Measurements from ENCODE around the gene SLC16A12. TPM values are rescaled to one million over a fixed set of nuclear protein-coding genes. Genes with fewer than 3 reads are reported as not detected.

Gene SLC16A12
- total and polyA plus RNA-seq, 4 donors = 0.03 to 10.7 (median 0.94) TPM

GRCh38 chr10:89505640-89506275 lies 29.6 kb downstream of the SLC16A12 start:
- H3K27me3 ChIP-seq (ENCODE audit: control insufficient read depth in 4 of 4, insufficient read depth in 4 of 4, low read length in 3 of 4) = no peaks in the 10 kb centered on the region
- 89% methylated on average over 13 of the region's 13 CpGs for WGBS
- H3K36me3 ChIP-seq (ENCODE audit: control insufficient read depth in 4 of 4, insufficient read depth in 3 of 4, low read depth in 1 of 4, low read length in 3 of 4) = no peaks in the 10 kb centered on the region
- TF ChIP-seq REST (IDR thresholded peaks at IDR 0.05) = no peak
- no peak for TF ChIP-seq GABPA (IDR thresholded peaks at IDR 0.05 in 1 of 2, conservative IDR thresholded peaks at IDR 0.05 in 1 of 2)
- TF ChIP-seq HNF4A (conservative IDR thresholded peaks at IDR 0.05) = no peak
- no peak for TF ChIP-seq CTCF (IDR thresholded peaks at IDR 0.05; ENCODE audit: low read depth, low read length, missing input control)
- TF ChIP-seq SP1 (IDR thresholded peaks at IDR 0.05) = no peak
- no peak for TF ChIP-seq HNF4G (IDR thresholded peaks at IDR 0.05)
- TF ChIP-seq RXRA (IDR thresholded peaks at IDR 0.05) = no peak
- TF ChIP-seq ZBTB33 (IDR thresholded peaks at IDR 0.05) = no peak
- TF ChIP-seq YY1 (IDR thresholded peaks at IDR 0.05) = no peak
- no peak for TF ChIP-seq ATF3 (IDR thresholded peaks at IDR 0.05)
- TF ChIP-seq FOXA1 (IDR thresholded peaks at IDR 0.05) = no peak
- TF ChIP-seq NR2F2 (IDR thresholded peaks at IDR 0.05) = no peak
- no peak for TF ChIP-seq RAD21 (IDR thresholded peaks at IDR 0.05)
- no peak for TF ChIP-seq MAX (IDR thresholded peaks at IDR 0.05)
- TF ChIP-seq TAF1 (conservative IDR thresholded peaks at IDR 0.05) = no peak
- no peak for TF ChIP-seq JUND (IDR thresholded peaks at IDR 0.05)
- H3K9ac ChIP-seq (ENCODE audit: low read depth in 1 of 2, low read length in 2 of 2) = no peak overlapping the region
- no peaks in the 10 kb centered on the region for H3K4me1 ChIP-seq (ENCODE audit: control insufficient read depth in 4 of 4, insufficient read depth in 4 of 4, low read length in 3 of 4)
- H3K4me3 ChIP-seq (ENCODE audit: low read depth in 1 of 3, low read length in 3 of 3) = no peak overlapping the region
- no peaks in the 10 kb centered on the region for H3K9me3 ChIP-seq (ENCODE audit: control insufficient read depth in 4 of 4, low read length in 3 of 4)
- DNase-seq (ENCODE audit: low spot score) = no peak
- H3K27ac ChIP-seq (ENCODE audit: low read depth in 1 of 2, low read length in 2 of 2) = no peak overlapping the region

All from liver (tissue), 9 donors.